ENCODE results near the gene CELF2. TPM values are rescaled to one million over a fixed set of nuclear protein-coding genes. Genes with fewer than 3 reads are reported as not detected.
A peak's percentile ranks its signal among the peaks of the same experiment; 100 is the strongest.

Gene CELF2
- total and polyA plus RNA-seq, 12 donors, result 13.0 to 90.9 (median 80.9) TPM

DNA sequence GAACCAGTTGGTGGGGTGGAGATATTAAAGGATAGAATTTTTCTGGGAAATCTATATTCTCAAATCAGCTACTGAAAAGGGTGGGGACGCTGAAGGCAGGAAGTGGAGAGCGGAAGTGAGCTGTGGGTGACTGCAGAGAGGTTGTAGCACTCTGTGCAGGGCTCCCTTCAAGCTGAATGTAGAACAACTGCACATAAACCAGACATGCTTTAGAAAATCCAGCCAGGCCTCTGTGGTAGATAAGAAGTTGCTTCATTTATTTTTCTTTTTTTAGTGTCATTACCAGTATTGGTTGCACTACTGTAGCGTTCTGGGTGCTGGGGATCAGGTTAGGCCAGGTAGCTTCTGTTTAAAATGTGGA is 127.8 kb downstream of the CELF2 start:
- peaks cover 2 to 76% (median 61%) of the 10 kb centered on the region in 9 donors for H3K4me1 ChIP-seq
- peak; percentile 56 to 83 (median 69) for ATAC-seq
- 19 to 26% methylated on average over 3 of the region's 3 CpGs for WGBS, 2 donors

DNA sequence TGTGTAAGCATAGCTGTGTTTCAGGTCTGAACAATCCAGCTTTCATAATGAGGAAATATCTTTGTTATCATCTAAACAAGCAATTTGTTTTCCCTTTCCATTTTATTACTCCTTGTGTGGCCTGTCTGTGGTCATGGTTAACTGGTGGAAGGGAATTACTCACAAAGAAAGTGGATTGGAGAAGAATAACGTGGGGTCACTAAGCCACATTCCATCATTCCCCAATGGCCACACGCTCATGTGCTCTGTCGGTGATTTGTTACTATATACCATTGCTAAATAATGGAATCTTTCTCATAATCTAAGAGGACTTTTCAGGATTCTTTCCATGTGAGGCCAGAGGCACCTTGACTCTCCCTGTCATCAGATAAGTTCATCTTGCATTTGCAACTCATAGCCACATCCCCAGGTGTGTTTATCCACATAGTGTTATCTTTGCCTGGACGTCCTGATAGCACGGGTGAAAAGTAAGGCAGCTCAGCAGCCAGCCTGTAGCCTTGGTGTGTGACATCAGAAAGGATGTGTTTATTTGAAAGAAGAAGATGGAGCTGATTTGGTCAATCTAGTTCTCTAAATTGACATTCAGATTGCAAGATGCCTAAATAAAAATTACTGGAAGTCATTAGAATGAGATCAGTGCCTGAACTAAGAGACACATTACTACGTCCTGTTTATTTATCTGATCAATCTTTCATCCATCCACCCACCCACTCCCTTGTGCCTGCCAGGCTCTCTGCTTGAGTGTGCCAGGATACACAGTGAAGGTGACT is 128.9 kb downstream of the CELF2 start:
- Histone ChIP-seq H3K27ac (peak overlapping the region in 7 of 10 donors; percentile 63 to 83 (median 75)), H3K27me3 (no peaks in the 10 kb centered on the region), H3K4me3 (no peak overlapping the region), H3K9me3 (no peaks in the 10 kb centered on the region), H3K36me3 (no peaks in the 10 kb centered on the region), H3K4me1 (peaks cover 6 to 83% (median 72%) of the 10 kb centered on the region in 9 donors)
- intact Hi-C loops (cut with DNase I), result no loop called here
- WGBS, 2 donors, result 43 to 48% methylated on average over 6 of the region's 6 CpGs
- no peak for ATAC-seq
- TF ChIP-seq, protein P1, sequence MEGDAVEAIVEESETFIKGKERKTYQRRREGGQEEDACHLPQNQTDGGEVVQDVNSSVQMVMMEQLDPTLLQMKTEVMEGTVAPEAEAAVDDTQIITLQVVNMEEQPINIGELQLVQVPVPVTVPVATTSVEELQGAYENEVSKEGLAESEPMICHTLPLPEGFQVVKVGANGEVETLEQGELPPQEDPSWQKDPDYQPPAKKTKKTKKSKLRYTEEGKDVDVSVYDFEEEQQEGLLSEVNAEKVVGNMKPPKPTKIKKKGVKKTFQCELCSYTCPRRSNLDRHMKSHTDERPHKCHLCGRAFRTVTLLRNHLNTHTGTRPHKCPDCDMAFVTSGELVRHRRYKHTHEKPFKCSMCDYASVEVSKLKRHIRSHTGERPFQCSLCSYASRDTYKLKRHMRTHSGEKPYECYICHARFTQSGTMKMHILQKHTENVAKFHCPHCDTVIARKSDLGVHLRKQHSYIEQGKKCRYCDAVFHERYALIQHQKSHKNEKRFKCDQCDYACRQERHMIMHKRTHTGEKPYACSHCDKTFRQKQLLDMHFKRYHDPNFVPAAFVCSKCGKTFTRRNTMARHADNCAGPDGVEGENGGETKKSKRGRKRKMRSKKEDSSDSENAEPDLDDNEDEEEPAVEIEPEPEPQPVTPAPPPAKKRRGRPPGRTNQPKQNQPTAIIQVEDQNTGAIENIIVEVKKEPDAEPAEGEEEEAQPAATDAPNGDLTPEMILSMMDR (IDR thresholded peaks at IDR 0.05), result no peak
- DNase-seq, result no peak

More for the DNA sequence above, 127.8 kb downstream of the CELF2 start:
- peak in 1 of 2 donors; percentile 47 for DNase-seq
- intact Hi-C loops (cut with DNase I), result no loop called here
- Histone ChIP-seq H3K27ac (peak overlapping the region in 8 of 10 donors; percentile 59 to 83 (median 70)), H3K27me3 (no peaks in the 10 kb centered on the region), H3K4me3 (peak overlapping the region in 4 of 10 donors; percentile 4 to 22 (median 14)), H3K9me3 (no peaks in the 10 kb centered on the region), H3K36me3 (no peaks in the 10 kb centered on the region)
- TF ChIP-seq, protein P1 (IDR thresholded peaks at IDR 0.05), result no peak

DNA sequence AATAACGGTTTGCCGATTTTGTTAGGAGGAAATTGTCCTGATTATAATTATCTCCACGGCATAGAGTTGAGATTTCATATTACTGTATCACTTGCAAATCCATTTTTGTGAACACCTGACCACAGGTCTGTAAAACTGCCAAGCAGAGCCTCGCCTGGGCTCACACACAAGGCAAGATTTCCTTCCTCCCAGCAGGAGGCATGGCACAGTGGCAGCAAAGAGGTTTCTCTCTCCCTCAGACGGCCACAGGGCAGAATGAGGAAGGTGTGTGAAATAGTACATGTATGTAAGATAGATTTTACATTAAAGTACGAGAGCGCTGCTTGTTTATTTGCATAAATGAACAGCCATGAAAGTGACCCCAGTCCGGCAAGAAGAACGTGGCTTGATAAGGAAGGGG is 130.1 kb downstream of the CELF2 start:
- peak overlapping the region in 8 of 10 donors; percentile 6 to 83 (median 77) for H3K27ac ChIP-seq
- peaks cover 6 to 87% (median 75%) of the 10 kb centered on the region in 9 donors for H3K4me1 ChIP-seq
- TF ChIP-seq, protein P1 (IDR thresholded peaks at IDR 0.05), result peak in 3 of 9 donors; percentile 30 to 32 (median 31)
- intact Hi-C loops (cut with DNase I), result no loop called here
- H3K9me3 ChIP-seq, result no peaks in the 10 kb centered on the region
- no peaks in the 10 kb centered on the region for H3K36me3 ChIP-seq
- WGBS, 2 donors, result 44 to 53% methylated on average over 9 of the region's 9 CpGs
- ATAC-seq, result peak in 4 of 8 donors; percentile 42 to 61 (median 47)
- no peak overlapping the region for H3K4me3 ChIP-seq
- DNase-seq, result no peak
- no peaks in the 10 kb centered on the region for H3K27me3 ChIP-seq

DNA sequence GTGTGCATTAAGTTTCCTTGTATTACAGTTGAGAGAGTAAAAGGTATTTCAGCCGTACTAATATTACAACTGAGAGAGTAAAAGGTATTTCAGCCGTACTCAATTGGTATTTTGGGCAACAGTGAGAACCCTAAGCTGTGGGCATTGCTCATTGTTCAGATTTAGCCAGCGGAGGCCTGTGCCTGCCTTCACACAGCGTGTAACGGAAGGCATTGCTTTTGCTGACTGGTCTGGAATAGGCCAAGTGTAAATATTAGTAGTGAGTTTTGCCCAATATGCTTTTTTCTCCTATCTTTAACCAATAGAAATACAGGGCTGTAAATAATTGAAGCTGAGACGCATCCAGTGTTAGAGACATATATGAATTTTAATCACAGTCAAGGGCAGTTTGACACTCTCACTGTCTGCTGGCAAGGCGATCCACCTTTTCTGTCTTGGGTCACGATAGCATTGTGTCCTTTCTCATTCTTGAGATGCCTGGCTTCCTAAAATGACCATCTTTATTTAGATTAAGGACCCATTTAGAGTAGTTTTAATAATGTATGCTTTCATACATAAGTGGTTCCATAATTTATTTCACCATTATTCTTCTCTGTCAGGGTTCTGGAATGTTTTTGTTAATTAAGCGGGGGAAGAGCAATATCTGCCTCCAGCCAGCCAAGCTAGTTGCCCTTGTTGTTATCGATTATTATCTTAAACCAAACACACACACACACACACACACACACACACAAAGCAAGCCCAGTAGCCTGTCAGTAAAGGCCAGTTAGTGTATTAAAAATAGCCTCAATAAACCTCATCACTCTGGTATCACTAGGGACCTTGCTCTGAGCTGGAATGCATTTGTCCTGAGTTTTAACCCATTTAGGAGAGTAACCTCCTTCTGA is 130.7 kb downstream of the CELF2 start:
- no peaks in the 10 kb centered on the region for H3K36me3 ChIP-seq
- WGBS, 2 donors, result 47 to 62% methylated on average over 10 of the region's 10 CpGs
- peaks cover 6 to 93% (median 81%) of the 10 kb centered on the region in 9 donors for H3K4me1 ChIP-seq
- no peaks in the 10 kb centered on the region for H3K9me3 ChIP-seq
- intact Hi-C loops (cut with DNase I), result no loop called here
- peak overlapping the region in 9 of 10 donors; percentile 6 to 83 (median 75) for H3K27ac ChIP-seq
- H3K27me3 ChIP-seq, result no peaks in the 10 kb centered on the region
- DNase-seq (peak in 1 of 2 donors; percentile 42), ATAC-seq (peak; percentile 42 to 85 (median 78))
- TF ChIP-seq, protein P1 (IDR thresholded peaks at IDR 0.05), result no peak
- no peak overlapping the region for H3K4me3 ChIP-seq
